H1 (cell line): ENCODE measurements around the gene P3R3URF. TPM values are rescaled to one million over a fixed set of nuclear protein-coding genes. Genes with fewer than 3 reads are reported as not detected.

Source experiments
- CTCF ChIA-PET: fragments of 300-600 bp; sonication (Branson Sonifier 250); formaldehyde crosslinking; loops from one replicate; lab custom pipeline; 2021; ENCODE audit not compliant: partially characterized antibody; lab: Charles Lee
- POLR2A ChIA-PET: fragments of 300-600 bp; sonication (Branson Sonifier 250); formaldehyde crosslinking; loops from one replicate; lab custom pipeline; 2021; ENCODE audit warnings: inconsistent platforms; ENCODE audit not compliant: partially characterized antibody; lab: Charles Lee
- DNase-seq, 2 experiments: peaks; one replicate each; pipeline versions ENCODE4 v3.0.0 to v3.0.0-alpha.2; 2010 to 2022; ENCODE audit warnings: low spot score in 2 of 2, low read depth in 1 of 2, mixed read lengths in 1 of 2
- FAIRE-seq: peaks from 2 replicates; lab custom pipeline; 2011; peaks lifted over from hg19 to GRCh38; lab: Jason Lieb, UNC
- H2AFZ ChIP-seq: 2 replicates; pipeline ENCODE4 v1.8.1; 2012; ENCODE audit warnings: low read length, inconsistent platforms
- H2AK5ac ChIP-seq: 2 replicates; pipeline ENCODE4 v1.6.1; 2013; ENCODE audit warnings: low read depth, low read length
- H2BK120ac ChIP-seq: replicated peaks from 2 replicates; pipeline ENCODE3; 2013; ENCODE audit warnings: low read depth, low read length, inconsistent platforms
- H2BK12ac ChIP-seq: 2 replicates; pipeline ENCODE4 v1.6.1; 2013; ENCODE audit warnings: low read depth, low read length
- H2BK15ac ChIP-seq: 2 replicates; pipeline ENCODE4 v1.6.1; 2013; ENCODE audit warnings: low read length
- H2BK20ac ChIP-seq: 2 replicates; pipeline ENCODE4 v1.6.1; 2013; ENCODE audit warnings: low read length
- H2BK5ac ChIP-seq: 2 replicates; pipeline ENCODE4 v1.6.1; 2013; ENCODE audit warnings: low read depth, low read length
- H3K14ac ChIP-seq: 2 replicates; pipeline ENCODE4 v1.6.1; 2013; ENCODE audit warnings: inconsistent platforms; ENCODE audit not compliant: insufficient read length
- H3K18ac ChIP-seq: 2 replicates; pipeline ENCODE4 v1.6.1; 2013; ENCODE audit warnings: low read length; ENCODE audit errors: extremely low read depth
- H3K23ac ChIP-seq: 2 replicates; pipeline ENCODE4 v1.6.1; 2013; ENCODE audit warnings: inconsistent platforms; ENCODE audit not compliant: insufficient read length
- H3K23me2 ChIP-seq: 2 replicates; pipeline ENCODE4 v1.6.1; 2013; ENCODE audit warnings: low read depth, low read length
- H3K27ac ChIP-seq: 2 replicates; pipeline ENCODE4 v1.6.1; 2011; ENCODE audit warnings: low read depth, low read length, inconsistent platforms
- H3K27me3 ChIP-seq, 4 experiments: replicated peaks in 1 of 4; 1 replicate in 1 of 4; 2 replicates in 3 of 4; pipeline versions ENCODE4 v1.6.1 to v1.8.1; 2011 to 2013; ENCODE audit warnings: low read length in 3 of 4, mild to moderate bottlenecking in 3 of 4, inconsistent platforms in 2 of 4, mixed read lengths in 2 of 4, moderate library complexity in 1 of 4; ENCODE audit not compliant: control insufficient read depth in 3 of 4, insufficient read depth in 3 of 4; ENCODE audit errors: extremely low read depth in 1 of 4
- H3K36me3 ChIP-seq, 4 experiments: 2 replicates each; pipeline versions ENCODE4 v1.6.1 to v1.8.1; 2011 to 2013; ENCODE audit warnings: mild to moderate bottlenecking in 4 of 4, low read length in 3 of 4, moderate library complexity in 2 of 4, control low read depth in 1 of 4, inconsistent platforms in 1 of 4; ENCODE audit not compliant: insufficient read depth in 4 of 4, control insufficient read depth in 2 of 4
- H3K4ac ChIP-seq: replicated peaks from 2 replicates; pipeline ENCODE3; 2013; ENCODE audit warnings: low read length, low read depth, mixed read lengths, inconsistent platforms; ENCODE audit not compliant: insufficient read length
- H3K4me1 ChIP-seq, 4 experiments: replicated peaks in 1 of 4; 1 replicate in 1 of 4; 2 replicates in 3 of 4; pipeline versions ENCODE4 v1.6.1 to v1.8.1; 2011 to 2013; ENCODE audit warnings: low read length in 3 of 4, inconsistent platforms in 2 of 4, mixed read lengths in 1 of 4; ENCODE audit not compliant: insufficient read depth in 4 of 4, control insufficient read depth in 3 of 4
- H3K4me2 ChIP-seq, 2 experiments: 2 replicates each; pipeline versions ENCODE4 v1.6.1 to v1.8.1; 2011 to 2013; ENCODE audit warnings: low read depth in 2 of 2, low read length in 2 of 2, control low read depth in 1 of 2, inconsistent platforms in 1 of 2, mild to moderate bottlenecking in 1 of 2; ENCODE audit not compliant: insufficient read depth in 1 of 2
- H3K4me3 ChIP-seq, 4 experiments: fragments of 200-600, 300-600 bp in 1 of 4; sonication (generic), shearing (Covaris generic), sonication (Bioruptor Twin) in 1 of 4; 2 replicates each; pipeline versions ENCODE4 v1.5.1 to v1.8.1; 2011 to 2016; ENCODE audit warnings: low read length in 4 of 4, low read depth in 3 of 4, control low read depth in 2 of 4, inconsistent platforms in 2 of 4, mild to moderate bottlenecking in 2 of 4, mixed read lengths in 1 of 4, moderate library complexity in 1 of 4; ENCODE audit not compliant: insufficient read depth in 2 of 4; ENCODE audit errors: extremely low read depth in 1 of 4
- H3K56ac ChIP-seq: replicated peaks from 2 replicates; pipeline ENCODE3; 2013; ENCODE audit warnings: low read depth, mild to moderate bottlenecking, mixed read lengths, low read length, inconsistent platforms; ENCODE audit not compliant: insufficient read length
- H3K79me1 ChIP-seq: 2 replicates; pipeline ENCODE4 v1.6.1; 2013; ENCODE audit warnings: low read depth, low read length, control low read depth
- H3K79me2 ChIP-seq, 2 experiments: 2 replicates each; pipeline versions ENCODE4 v1.6.1 to v1.8.1; 2012 to 2013; ENCODE audit warnings: low read length in 2 of 2, mild to moderate bottlenecking in 2 of 2, inconsistent platforms in 1 of 2; ENCODE audit not compliant: insufficient read depth in 2 of 2, control insufficient read depth in 1 of 2
- H3K9ac ChIP-seq, 4 experiments: replicated peaks in 1 of 4; 1 replicate in 1 of 4; 2 replicates in 3 of 4; pipeline versions ENCODE4 v1.6.1 to v1.8.1; 2011 to 2013; ENCODE audit warnings: low read depth in 3 of 4, low read length in 3 of 4, control low read depth in 2 of 4, mild to moderate bottlenecking in 2 of 4, moderate library complexity in 2 of 4, inconsistent platforms in 1 of 4; ENCODE audit errors: extremely low read depth in 1 of 4
- H3K9me3 ChIP-seq, 2 experiments: 2 replicates each; pipeline versions ENCODE4 v1.6.1 to v1.8.1; 2012 to 2013; ENCODE audit warnings: mild to moderate bottlenecking in 2 of 2, moderate library complexity in 2 of 2, control low read depth in 1 of 2, inconsistent platforms in 1 of 2, low read depth in 1 of 2, low read length in 1 of 2, mixed read lengths in 1 of 2; ENCODE audit not compliant: insufficient read depth in 2 of 2
- H4K20me1 ChIP-seq, 2 experiments: replicated peaks in 1 of 2; 2 replicates each; pipeline versions ENCODE3 to v1.8.1; 2011 to 2013; ENCODE audit warnings: inconsistent platforms in 2 of 2, low read length in 2 of 2, mild to moderate bottlenecking in 1 of 2; ENCODE audit not compliant: insufficient read depth in 2 of 2, control insufficient read depth in 1 of 2
- H4K5ac ChIP-seq: 2 replicates; pipeline ENCODE4 v1.6.1; 2013; ENCODE audit warnings: low read length, low read depth, mixed read lengths, inconsistent platforms; ENCODE audit not compliant: insufficient read length
- H4K8ac ChIP-seq: 2 replicates; pipeline ENCODE4 v1.8.0; 2013; ENCODE audit warnings: mild to moderate bottlenecking, moderate library complexity, low read length, inconsistent platforms; ENCODE audit not compliant: insufficient read depth; ENCODE audit errors: extremely low read depth
- H4K91ac ChIP-seq: replicated peaks from 2 replicates; pipeline ENCODE3; 2013; ENCODE audit warnings: low read length, mixed read lengths, inconsistent platforms; ENCODE audit not compliant: insufficient read length
- ASH2L ChIP-seq: fragments of 200-600, 300-600 bp; sonication (generic); IDR thresholded peaks from one replicate; pipeline ENCODE4 v1.7.1; 2017; ENCODE audit warnings: low read length
- JUN ChIP-seq: IDR thresholded peaks from 2 replicates; pipeline ENCODE4 v1.6.1; 2011; ENCODE audit warnings: low read depth, mild to moderate bottlenecking, improper control_type of control experiment, low read length
- KDM5A ChIP-seq: fragments of 200-600 bp; IDR thresholded peaks from 2 replicates; pipeline ENCODE4 v1.7.1; 2012; ENCODE audit warnings: mild to moderate bottlenecking, low read length, inconsistent platforms, mixed read lengths
- WGBS, 2 experiments: shearing (Covaris generic) in 1 of 2; methylation state at CpG; one replicate each; pipeline versions ENCODE4 v1.1.6 to v1.1.7; 2013 to 2015; ENCODE audit warnings: low lambda C conversion rate in 2 of 2, mixed read lengths in 2 of 2, inconsistent platforms in 1 of 2, low coverage in 1 of 2, missing lambda C conversion rate in 1 of 2; ENCODE audit not compliant: insufficient replicate concordance in 2 of 2, insufficient coverage in 1 of 2, insufficient read length in 1 of 2; ENCODE audit errors: extremely low coverage in 1 of 2, missing lambda C conversion rate in 1 of 2; 5-methylcytosine and 5-hydroxymethylcytosine counted together
- polyA plus RNA-seq, 7 experiments: library from polyadenylated mRNA; depleted of rRNA in 3 of 7; stranded (reverse) in 5 of 7; unstranded in 2 of 7; fragments of >200 nt in 5 of 7; fragments of 200-250 nt in 2 of 7; gene quantifications; 1 replicate in 5 of 7; 2 replicates in 1 of 7; 4 replicates in 1 of 7; pipeline versions ENCODE4 v1.2.1 to v1.2.3, GENCODE V29; 2011 to 2013; ENCODE audit warnings: missing spikeins in 2 of 7, mixed read lengths in 2 of 7
- total RNA-seq: library from RNA; stranded (reverse); fragmentation: NEBNext Ultra II Directional; extraction: Animal tissue kit (Norgen Biotek cat#: 25700); gene quantifications from 2 replicates; pipeline ENCODE4 v1.2.1, GENCODE V29; 2021

The P3R3URF gene
- total and polyA plus RNA-seq, 2 of the 8 experiments (the other 6 are each of a cell fraction or from before 2014, with no cell fraction given), result not detected

GRCh38 chr1:46203738-46204405, 27.6 kb upstream of the P3R3URF start:
- peak; percentile 8 for TF ChIP-seq ASH2L
- TF ChIP-seq JUN, result no peak
- TF ChIP-seq KDM5A, result no peak
- TF ChIP-seq, all 59 proteins: peak for 1
- Histone ChIP-seq H3K79me2 (no peaks in the 10 kb centered on the region; a peak in 1 of 4 replicates), H2BK12ac (0 out of 2 replicates have a peak overlapping the region, but pooled peaks have one; percentile 84), H2BK20ac (no peak overlapping the region), H3K4me1 (peaks cover 0 to 3% (median 1%) of the 10 kb centered on the region in 4 experiments; a peak in 4 of 7 replicates), H3K36me3 (no peaks in the 10 kb centered on the region; a peak in 1 of 8 replicates), H2BK120ac (no peak overlapping the region), H3K56ac (no peak overlapping the region), H3K4ac (no peak overlapping the region), H3K14ac (no peak overlapping the region), H3K9ac (peak overlapping the region in 3 of 4 experiments; percentile 15 to 60 (median 48); a peak in 5 of 7 replicates), H3K27ac (no peak overlapping the region), H3K4me2 (peak overlapping the region; percentile 84 to 86), H3K23ac (no peak overlapping the region), H2BK5ac (peak overlapping the region; percentile 73; the same call in 1 of the 2 replicates), H3K79me1 (no peaks in the 10 kb centered on the region), H3K9me3 (no peaks in the 10 kb centered on the region), H4K5ac (peak overlapping the region; percentile 9), H4K8ac (0 out of 2 replicates have a peak overlapping the region, but pooled peaks have one; percentile 53), H4K20me1 (no peaks in the 10 kb centered on the region), H3K4me3 (peak overlapping the region; percentile 76 to 94 (median 84)), H2BK15ac (peak overlapping the region; percentile 46; the same call in 1 of the 2 replicates), H2AFZ (peak overlapping the region; percentile 92), H2AK5ac (no peak overlapping the region), H3K18ac (no peak overlapping the region; the same call in 1 of the 2 replicates), H3K23me2 (peaks cover 14% of the 10 kb centered on the region), H4K91ac (peak overlapping the region; percentile 45), H3K27me3 (no peaks in the 10 kb centered on the region)
- FAIRE-seq (no peak), DNase-seq (no peak)
- POLR2A ChIA-PET, result interaction anchor here (0.7 to 1.6 kb wide), 11 partner anchors 9 to 160 kb away, joined by 3 to 8 read pairs (median 3); partner anchors contain the start of gene PIK3R3
- CTCF ChIA-PET, result interaction anchor here (1.1 to 2.3 kb wide), 4 partner anchors 20 to 181 kb away, joined by 3 to 25 read pairs (median 6); no protein-coding TSS in a partner anchor
- WGBS, 2 experiments, result 16% methylated on average over 14 of the region's 14 CpGs; no CpG with 5 or more reads in 1 of the 2 experiments
